ENCODE data around the gene CEP55. TPM values are rescaled to one million over a fixed set of nuclear protein-coding genes. Genes with fewer than 3 reads are reported as not detected.

CEP55 gene
- total RNA-seq, 2 experiments from 2014 or later = 44.6 to 45.0 TPM

DNA sequence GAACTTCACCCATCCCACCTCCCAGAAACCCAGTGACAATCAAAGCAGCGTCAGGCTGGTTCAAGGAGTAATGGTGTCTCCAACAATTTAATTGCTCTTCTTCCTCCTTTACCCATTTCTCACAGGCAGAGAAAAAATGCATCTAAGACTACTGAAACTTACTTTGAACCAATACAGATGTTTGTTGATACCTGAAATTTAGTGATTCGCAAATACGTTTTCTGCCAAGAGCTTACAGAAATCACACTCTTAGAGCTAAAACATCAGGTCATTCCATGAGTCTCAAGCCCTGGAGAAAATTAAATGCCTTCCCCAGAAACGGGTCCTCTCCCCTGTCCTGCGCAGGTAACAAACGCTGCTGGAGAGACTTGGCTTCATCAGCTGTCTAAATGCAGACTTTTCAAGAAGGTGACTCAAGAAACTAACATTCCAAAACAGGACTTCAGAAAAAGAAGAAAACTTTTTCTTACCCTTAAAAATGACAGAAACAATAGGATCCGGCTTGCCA, 14.7 kb upstream of the CEP55 start:
- Mint-ChIP-seq H3K27ac (peak overlapping the region; percentile 87), H3K9me3 (no peaks in the 10 kb centered on the region), H3K27me3 (peaks cover 18% of the 10 kb centered on the region), H3K4me3 (peak overlapping the region; percentile 75), H3K36me3 (ENCODE audit: low read depth) (no peaks in the 10 kb centered on the region), H3K4me1 (ENCODE audit: low read depth) (peaks cover 18% of the 10 kb centered on the region)
- intact Hi-C loops (cut with micrococcal nuclease) = loop anchor here (1.0 kb wide), 1 partner anchor 105 kb away; no protein-coding TSS in a partner anchor
- ChIA-PET CTCF (interaction anchor here (0.6 to 21.5 kb wide), 37 partner anchors 8 to 596 kb away, joined by 3 to 595 read pairs (median 6); partner anchors contain the start of gene CEP55), POLR2A (interaction anchor here (1.0 to 3.0 kb wide), 6 partner anchors 8 to 106 kb away, joined by 4 to 23 read pairs (median 9); partner anchors contain the start of gene CEP55)
- ATAC-seq = no peak
- TF ChIP-seq, protein P1, sequence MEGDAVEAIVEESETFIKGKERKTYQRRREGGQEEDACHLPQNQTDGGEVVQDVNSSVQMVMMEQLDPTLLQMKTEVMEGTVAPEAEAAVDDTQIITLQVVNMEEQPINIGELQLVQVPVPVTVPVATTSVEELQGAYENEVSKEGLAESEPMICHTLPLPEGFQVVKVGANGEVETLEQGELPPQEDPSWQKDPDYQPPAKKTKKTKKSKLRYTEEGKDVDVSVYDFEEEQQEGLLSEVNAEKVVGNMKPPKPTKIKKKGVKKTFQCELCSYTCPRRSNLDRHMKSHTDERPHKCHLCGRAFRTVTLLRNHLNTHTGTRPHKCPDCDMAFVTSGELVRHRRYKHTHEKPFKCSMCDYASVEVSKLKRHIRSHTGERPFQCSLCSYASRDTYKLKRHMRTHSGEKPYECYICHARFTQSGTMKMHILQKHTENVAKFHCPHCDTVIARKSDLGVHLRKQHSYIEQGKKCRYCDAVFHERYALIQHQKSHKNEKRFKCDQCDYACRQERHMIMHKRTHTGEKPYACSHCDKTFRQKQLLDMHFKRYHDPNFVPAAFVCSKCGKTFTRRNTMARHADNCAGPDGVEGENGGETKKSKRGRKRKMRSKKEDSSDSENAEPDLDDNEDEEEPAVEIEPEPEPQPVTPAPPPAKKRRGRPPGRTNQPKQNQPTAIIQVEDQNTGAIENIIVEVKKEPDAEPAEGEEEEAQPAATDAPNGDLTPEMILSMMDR (IDR thresholded peaks at IDR 0.05) = no peak
- DNase-seq = no peak

- Mint-ChIP-seq H3K4me1 (ENCODE audit: low read depth) (peaks cover 18% of the 10 kb centered on the region), H3K4me3 (peak within 1 kb of the TSS; percentile 75), H3K36me3 (ENCODE audit: low read depth) (no peaks in the 10 kb centered on the region), H3K9me3 (no peaks in the 10 kb centered on the region), H3K27ac (peak within 1 kb of the TSS; percentile 87), H3K27me3 (peaks cover 18% of the 10 kb centered on the region)
- ATAC-seq (peak; percentile 90), DNase-seq (peak; percentile 71)
- ChIA-PET CTCF (interaction anchor here (0.6 to 21.5 kb wide), 42 partner anchors 9 to 597 kb away, joined by 3 to 595 read pairs (median 6); partner anchors contain the start of gene CEP55), POLR2A (interaction anchor here (1.0 to 3.0 kb wide), 6 partner anchors 9 to 107 kb away, joined by 4 to 23 read pairs (median 9); partner anchors contain the start of gene CEP55)
- TF ChIP-seq, protein P1 (IDR thresholded peaks at IDR 0.05) = peak; percentile 70
- intact Hi-C loops (cut with micrococcal nuclease) = loop anchor here (1.0 kb wide), 1 partner anchor 106 kb away; no protein-coding TSS in a partner anchor
These were observed 14.1 kb upstream of the CEP55 start, which contains the start of gene MYOF for GRCh38 chr10:93482145-93482834. Gene MYOF, minus strand, starts transcription at chr10:93482334. Its CDS starts 140 bp downstream, at chr10:93482194.

- H3K27ac Mint-ChIP-seq = no peak overlapping the region
- DNase-seq = no peak
- ChIA-PET POLR2A (interaction anchor here (0.5 kb wide), 1 partner anchor 886 kb away, joined by 4 read pairs; no protein-coding TSS in a partner anchor), CTCF (interaction anchor here (1.0 to 21.5 kb wide), 5 partner anchors 23 to 644 kb away, joined by 3 to 595 read pairs (median 3); no protein-coding TSS in a partner anchor)
- peaks cover 26% of the 10 kb centered on the region for H3K27me3 Mint-ChIP-seq
- peaks cover 18% of the 10 kb centered on the region for H3K4me1 Mint-ChIP-seq (ENCODE audit: low read depth)
- H3K4me3 Mint-ChIP-seq = no peak overlapping the region
- H3K36me3 Mint-ChIP-seq (ENCODE audit: low read depth) = no peaks in the 10 kb centered on the region
- TF ChIP-seq, protein P1 (IDR thresholded peaks at IDR 0.05) = no peak
- no peak for ATAC-seq
- intact Hi-C loops (cut with micrococcal nuclease) = no loop called here
- H3K9me3 Mint-ChIP-seq = no peaks in the 10 kb centered on the region
These were observed 10.7 kb upstream of the CEP55 start for GRCh38 chr10:93485690-93486089.

DNA sequence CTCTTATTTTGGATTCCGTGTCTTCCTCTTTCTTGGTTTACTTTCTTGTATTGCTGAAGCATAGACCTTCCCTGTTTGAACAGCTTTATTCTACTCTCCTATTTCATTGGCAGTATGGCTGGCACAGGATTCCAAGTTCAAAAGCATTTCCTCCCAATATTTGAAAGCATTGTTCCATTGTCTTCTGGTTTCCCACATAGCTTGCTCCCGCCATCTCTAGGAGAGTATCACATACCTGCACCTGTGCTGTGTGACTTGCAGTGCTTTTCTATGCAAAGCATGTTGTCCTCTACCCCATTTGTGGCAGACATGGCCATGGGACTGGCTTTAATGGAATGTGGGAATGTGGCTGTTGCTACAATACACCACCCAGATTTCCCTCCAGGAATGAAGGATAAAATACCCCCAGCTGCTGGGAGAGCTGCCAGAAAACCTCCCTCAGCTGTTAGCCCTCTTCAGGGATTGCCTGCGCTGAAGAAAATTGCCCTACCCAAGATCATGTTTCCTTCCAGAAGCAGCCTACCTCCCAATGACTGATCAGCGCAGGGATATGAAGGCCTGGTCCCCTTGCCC, 7.4 kb upstream of the CEP55 start:
- intact Hi-C loops (cut with micrococcal nuclease) = no loop called here
- Mint-ChIP-seq H3K27ac (no peak overlapping the region), H3K27me3 (peaks cover 19% of the 10 kb centered on the region), H3K4me3 (no peak overlapping the region), H3K4me1 (ENCODE audit: low read depth) (no peaks in the 10 kb centered on the region), H3K9me3 (no peaks in the 10 kb centered on the region), H3K36me3 (ENCODE audit: low read depth) (no peaks in the 10 kb centered on the region)
- DNase-seq = no peak
- CTCF ChIA-PET = interaction anchor here (2.3 to 21.5 kb wide), 2 partner anchors 22 to 110 kb away, joined by 12 to 595 read pairs; no protein-coding TSS in a partner anchor
- TF ChIP-seq, protein P1 (IDR thresholded peaks at IDR 0.05) = no peak
- POLR2A ChIA-PET = no interaction called here
- ATAC-seq = no peak
